ENCODE measurements around the gene KLF6. TPM values are rescaled to one million over a fixed set of nuclear protein-coding genes. Genes with fewer than 3 reads are reported as not detected.
A peak's percentile ranks its signal among the peaks of the same experiment; 100 is the strongest.

Gene KLF6
- total and polyA plus RNA-seq, 9 of the 15 experiments (the other 6 are each of a cell fraction or from before 2014, with no cell fraction given), result 3.2 to 23.9 (median 8.0) TPM

GRCh38 chr10:3784510-3785250 is at the start of gene KLF6 (continued):
- TF ChIP-seq TOE1 (IDR thresholded peaks at IDR 0.05; ENCODE audit: borderline replicate concordance), result 0 out of 2 replicates have a peak, but pooled peaks have one; percentile 20
- TF ChIP-seq TOE1 (CRISPR knock-in tag; IDR thresholded peaks at IDR 0.05; ENCODE audit: borderline replicate concordance, low read depth), result no peak
- TF ChIP-seq ZNF263 (CRISPR knock-in tag; IDR thresholded peaks at IDR 0.05; ENCODE audit: borderline replicate concordance), result peak; percentile 76; the same call in 1 of the 2 replicates
- TF ChIP-seq IFI16 (CRISPR knock-in tag; IDR thresholded peaks at IDR 0.05), result no peak
- no peak for TF ChIP-seq ZNF778 (CRISPR knock-in tag; IDR thresholded peaks at IDR 0.05)
- TF ChIP-seq MTA1 (IDR thresholded peaks at IDR 0.05; ENCODE audit: borderline replicate concordance), result no peak
- 0 out of 2 replicates have a peak, but pooled peaks have one; percentile 10 for TF ChIP-seq RNF2 (IDR thresholded peaks at IDR 0.05)
- TF ChIP-seq NR3C1 (CRISPR knock-in tag; IDR thresholded peaks at IDR 0.05), result 0 out of 2 replicates have a peak, but pooled peaks have one; percentile 81
- peak; percentile 50 for TF ChIP-seq U2AF1 (optimal IDR thresholded peaks at IDR 0.05; ENCODE audit: low read depth, low read length)
- peak; percentile 19; the same call in 1 of the 2 replicates for TF ChIP-seq MAX (CRISPR knock-in tag; IDR thresholded peaks at IDR 0.05)
- TF ChIP-seq ZZZ3 (IDR thresholded peaks at IDR 0.05), result no peak
- TF ChIP-seq MAZ (CRISPR knock-in tag; conservative IDR thresholded peaks at IDR 0.05 in 1 of 2, IDR thresholded peaks at IDR 0.05 in 1 of 2), result 0 out of 4 replicates have a peak, but pooled peaks of 1 of the 2 experiments have one; percentile 23
- TF ChIP-seq E2F1 (CRISPR knock-in tag; IDR thresholded peaks at IDR 0.05), result no peak
- no peak for TF ChIP-seq SAFB (IDR thresholded peaks at IDR 0.05; ENCODE audit: borderline replicate concordance, low read depth, low read length)
- peak; percentile 80 for TF ChIP-seq RBM22 (IDR thresholded peaks at IDR 0.05; ENCODE audit: low read depth, low read length, poor library complexity, severe bottlenecking)
- TF ChIP-seq CHD1 (IDR thresholded peaks at IDR 0.05; ENCODE audit: low read length), result peak; percentile 90
- TF ChIP-seq PRMT5 (CRISPR knock-in tag; IDR thresholded peaks at IDR 0.05), result 0 out of 2 replicates have a peak, but pooled peaks have one; percentile 20
- peak; percentile 85 for TF ChIP-seq ARID4B (CRISPR knock-in tag; IDR thresholded peaks at IDR 0.05)
- TF ChIP-seq BHLHE40 (IDR thresholded peaks at IDR 0.05; ENCODE audit: low read length), result peak; percentile 55
- no peak for TF ChIP-seq CSDE1 (IDR thresholded peaks at IDR 0.05)

All from K562 (cell line).